ENCODE data around the gene OR2K2. TPM values are rescaled to one million over a fixed set of nuclear protein-coding genes. Genes with fewer than 3 reads are reported as not detected.

The OR2K2 gene
- total and polyA plus RNA-seq, 2 donors (not counting 1 experiment from before 2014, with no cell fraction given): not detected

- ChIA-PET POLR2A (no interaction called here), CTCF (no interaction called here)
- H2AFZ ChIP-seq (ENCODE audit: insufficient read depth, low read depth, low read length, poor library complexity, severe bottlenecking): no peak overlapping the region
- peaks cover 2% of the 10 kb centered on the region for H3K27me3 Mint-ChIP-seq
- TF ChIP-seq EZH2 (IDR thresholded peaks at IDR 0.05; ENCODE audit: borderline replicate concordance, insufficient read depth, low read depth, low read length, poor library complexity, severe bottlenecking): no peak
- no peak for TF ChIP-seq CTCF (IDR thresholded peaks at IDR 0.05)
- H3K79me2 ChIP-seq (ENCODE audit: control insufficient read depth, insufficient read depth, low read length): no peaks in the 10 kb centered on the region
- ATAC-seq (ENCODE audit: low read depth) (no peak), DNase-seq (no peak)
- peaks cover 4% of the 10 kb centered on the region for H3K9me3 Mint-ChIP-seq (ENCODE audit: insufficient read depth)
- no peaks in the 10 kb centered on the region for H3K4me1 Mint-ChIP-seq
- no peak overlapping the region for H3K4me3 ChIP-seq (ENCODE audit: control extremely low read depth in 1 of 5, extremely low read depth in 1 of 5, insufficient read depth in 1 of 5, low read depth in 2 of 5, low read length in 4 of 5)
- H3K4me2 ChIP-seq (replicated peaks; ENCODE audit: low read depth, low read length, poor library complexity, severe bottlenecking): no peak overlapping the region
- no peaks in the 10 kb centered on the region for H3K4me1 ChIP-seq (ENCODE audit: control insufficient read depth in 2 of 2, insufficient read depth in 2 of 2, low read length in 2 of 2)
- H3K36me3 ChIP-seq (replicated peaks in 1 of 2; ENCODE audit: control extremely low read depth in 1 of 2, control insufficient read depth in 1 of 2, extremely low read depth in 1 of 2, insufficient read depth in 2 of 2, low read length in 1 of 2): no peaks in the 10 kb centered on the region
- no peaks in the 10 kb centered on the region for H3K27me3 ChIP-seq (replicated peaks in 1 of 4; ENCODE audit: control extremely low read depth in 1 of 4, control insufficient read depth in 3 of 4, insufficient read depth in 4 of 4, low read length in 3 of 4)
- intact Hi-C loops (cut with micrococcal nuclease): no loop called here
- no peak overlapping the region for H3K27ac Mint-ChIP-seq
- WGBS (ENCODE audit: insufficient coverage): no CpG with 5 or more reads among the region's 1 CpG
- no peaks in the 10 kb centered on the region for H4K20me1 ChIP-seq (ENCODE audit: control insufficient read depth, insufficient read depth, low read length, poor library complexity, severe bottlenecking)
- no peaks in the 10 kb centered on the region for H3K9me3 ChIP-seq (ENCODE audit: control extremely low read depth in 1 of 3, control insufficient read depth in 2 of 3, insufficient read depth in 1 of 3, low read length in 2 of 3)
- no peak overlapping the region for H3K9ac ChIP-seq (ENCODE audit: low read length)
- no peak overlapping the region for H3K27ac ChIP-seq (ENCODE audit: low read length in 2 of 2)
- no peak overlapping the region for H3K4me3 Mint-ChIP-seq
Observed at GRCh38 chr9:111301195-111301594, 28.8 kb downstream of the OR2K2 start.

DNA sequence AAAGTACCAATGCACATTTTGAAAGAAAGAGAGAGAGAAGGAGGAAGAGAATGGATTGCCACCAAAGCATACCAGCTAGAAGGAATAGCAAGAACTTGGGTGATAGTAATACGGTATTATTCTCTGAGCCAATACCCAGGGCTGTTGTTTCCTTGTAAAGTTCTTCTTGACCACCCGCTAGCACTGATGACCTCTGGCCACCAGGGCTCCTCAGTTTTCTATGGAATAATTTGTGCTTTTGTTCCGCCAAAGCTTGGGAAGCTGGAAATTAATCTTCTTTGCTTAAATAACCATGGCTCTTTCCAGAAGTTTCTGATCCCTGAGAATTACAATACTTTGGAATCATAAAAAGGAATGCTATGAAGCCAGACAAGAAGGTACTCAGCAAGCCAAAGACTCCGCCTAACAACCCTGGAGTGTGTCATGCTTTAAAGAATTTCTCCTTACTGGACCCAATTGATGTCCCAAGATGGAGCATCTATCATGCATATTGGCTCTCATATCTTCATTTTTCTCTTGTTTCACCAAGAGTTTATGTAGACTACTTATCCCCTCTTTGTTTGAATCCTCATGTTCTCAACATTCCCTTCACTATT, 29.8 kb downstream of the OR2K2 start:
- no peaks in the 10 kb centered on the region for H3K9me3 ChIP-seq (ENCODE audit: control extremely low read depth in 1 of 3, control insufficient read depth in 2 of 3, insufficient read depth in 1 of 3, low read length in 2 of 3)
- no peak overlapping the region for H3K4me2 ChIP-seq (replicated peaks; ENCODE audit: low read depth, low read length, poor library complexity, severe bottlenecking)
- H3K27me3 ChIP-seq (replicated peaks in 1 of 4; ENCODE audit: control extremely low read depth in 1 of 4, control insufficient read depth in 3 of 4, insufficient read depth in 4 of 4, low read length in 3 of 4): no peaks in the 10 kb centered on the region
- H3K27me3 Mint-ChIP-seq: peaks cover 2% of the 10 kb centered on the region
- intact Hi-C loops (cut with micrococcal nuclease): no loop called here
- H3K9me3 Mint-ChIP-seq (ENCODE audit: insufficient read depth): peaks cover 4% of the 10 kb centered on the region
- H4K20me1 ChIP-seq (ENCODE audit: control insufficient read depth, insufficient read depth, low read length, poor library complexity, severe bottlenecking): no peaks in the 10 kb centered on the region
- no peaks in the 10 kb centered on the region for H3K4me1 Mint-ChIP-seq
- WGBS (ENCODE audit: insufficient coverage): 100% methylated on average over 4 of the region's 4 CpGs
- no peak overlapping the region for H3K9ac ChIP-seq (ENCODE audit: low read length)
- H3K79me2 ChIP-seq (ENCODE audit: control insufficient read depth, insufficient read depth, low read length): no peaks in the 10 kb centered on the region
- DNase-seq (no peak), ATAC-seq (ENCODE audit: low read depth) (no peak)
- no peaks in the 10 kb centered on the region for H3K4me1 ChIP-seq (ENCODE audit: control insufficient read depth in 2 of 2, insufficient read depth in 2 of 2, low read length in 2 of 2)
- H3K27ac ChIP-seq (ENCODE audit: low read length in 2 of 2): no peak overlapping the region
- ChIA-PET POLR2A (no interaction called here), CTCF (interaction anchor here (0.6 kb wide), 1 partner anchor 22 kb away, joined by 3 read pairs; no protein-coding TSS in a partner anchor)
- no peak overlapping the region for H3K4me3 ChIP-seq (ENCODE audit: control extremely low read depth in 1 of 5, extremely low read depth in 1 of 5, insufficient read depth in 1 of 5, low read depth in 2 of 5, low read length in 4 of 5)
- no peaks in the 10 kb centered on the region for H3K36me3 ChIP-seq (replicated peaks in 1 of 2; ENCODE audit: control extremely low read depth in 1 of 2, control insufficient read depth in 1 of 2, extremely low read depth in 1 of 2, insufficient read depth in 2 of 2, low read length in 1 of 2)
- H3K27ac Mint-ChIP-seq: no peak overlapping the region
- TF ChIP-seq EZH2 (IDR thresholded peaks at IDR 0.05; ENCODE audit: borderline replicate concordance, insufficient read depth, low read depth, low read length, poor library complexity, severe bottlenecking): no peak
- TF ChIP-seq CTCF (IDR thresholded peaks at IDR 0.05): no peak
- H2AFZ ChIP-seq (ENCODE audit: insufficient read depth, low read depth, low read length, poor library complexity, severe bottlenecking): no peak overlapping the region
- H3K4me3 Mint-ChIP-seq: no peak overlapping the region
